ENCODE measurements around the gene STX17. TPM values are rescaled to one million over a fixed set of nuclear protein-coding genes. Genes with fewer than 3 reads are reported as not detected.
A peak's percentile ranks its signal among the peaks of the same experiment; 100 is the strongest.

The STX17 gene
- total RNA-seq, 2 experiments from 2014 or later, result 27.4 to 33.4 TPM

DNA sequence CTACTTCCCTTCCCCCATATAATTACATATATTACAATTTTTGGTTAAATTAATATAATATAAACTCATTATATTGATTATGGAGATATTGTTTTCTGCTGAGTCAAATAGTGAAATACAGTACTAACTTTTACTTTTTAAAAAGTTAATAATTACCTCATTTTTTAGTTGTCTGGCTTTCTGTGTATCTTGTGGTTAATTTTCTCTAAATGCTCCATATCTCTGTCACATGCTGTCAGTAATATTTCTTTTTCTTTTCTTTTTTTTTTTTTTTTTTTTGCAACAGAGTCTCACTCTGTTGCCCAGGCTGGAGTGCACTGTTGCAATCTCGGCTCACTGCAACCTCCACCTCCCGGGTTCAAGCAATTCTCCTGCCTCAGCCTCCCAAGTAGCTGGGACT, 23.2 kb downstream of the STX17 start:
- peaks cover 8% of the 10 kb centered on the region for H3K9me3 Mint-ChIP-seq
- DNase-seq, result no peak
- H3K4me1 Mint-ChIP-seq, result peaks cover 19% of the 10 kb centered on the region
- no peak overlapping the region for H3K4me3 Mint-ChIP-seq
- no peaks in the 10 kb centered on the region for H3K27me3 Mint-ChIP-seq
- peaks cover 51% of the 10 kb centered on the region for H3K36me3 Mint-ChIP-seq
- H3K27ac Mint-ChIP-seq, result no peak overlapping the region

GRCh38 chr9:99931155-99931840, 24.8 kb downstream of the STX17 start:
- DNase-seq, result no peak
- Mint-ChIP-seq H3K36me3 (peaks cover 43% of the 10 kb centered on the region), H3K9me3 (peaks cover 5% of the 10 kb centered on the region), H3K4me1 (peaks cover 24% of the 10 kb centered on the region), H3K27ac (no peak overlapping the region), H3K4me3 (no peak overlapping the region), H3K27me3 (no peaks in the 10 kb centered on the region)

DNA sequence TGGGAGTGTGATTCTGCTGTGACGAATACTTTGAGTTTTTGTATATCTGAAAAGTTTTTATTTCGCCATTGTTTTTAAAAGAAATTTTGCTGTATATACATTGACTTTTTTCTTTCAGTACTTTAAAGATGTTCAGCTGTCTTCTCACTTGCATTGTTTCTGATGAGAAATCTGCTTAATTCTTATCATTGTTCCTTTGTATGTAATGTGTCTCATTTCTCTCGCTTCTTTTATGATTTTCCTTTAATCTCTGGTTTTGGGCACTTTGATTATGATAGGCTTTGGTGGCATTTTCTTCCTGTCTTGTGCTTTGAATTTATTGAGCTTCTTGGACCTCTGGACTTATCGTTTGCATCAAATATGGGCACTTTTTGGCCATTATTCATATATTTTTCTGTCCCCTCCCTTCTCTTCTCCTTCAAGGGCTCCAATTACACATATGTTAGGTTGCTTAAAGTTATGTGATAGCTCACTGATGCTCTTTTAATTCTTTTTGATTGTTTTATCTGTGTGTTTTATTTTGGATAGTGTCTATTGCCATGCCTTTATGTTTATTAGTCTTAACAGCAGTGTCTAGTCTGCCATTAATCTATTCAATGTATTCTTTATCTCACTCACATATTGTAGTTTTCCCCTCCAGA, 30.6 kb downstream of the STX17 start:
- Mint-ChIP-seq H3K36me3 (peaks cover 40% of the 10 kb centered on the region), H3K27me3 (no peaks in the 10 kb centered on the region), H3K9me3 (peaks cover 14% of the 10 kb centered on the region), H3K4me3 (no peak overlapping the region), H3K27ac (no peak overlapping the region), H3K4me1 (peaks cover 20% of the 10 kb centered on the region)
- no peak for DNase-seq

- Mint-ChIP-seq H3K9me3 (peaks cover 3% of the 10 kb centered on the region), H3K4me3 (no peak overlapping the region), H3K27me3 (no peaks in the 10 kb centered on the region), H3K4me1 (peaks cover 10% of the 10 kb centered on the region), H3K36me3 (peaks cover 20% of the 10 kb centered on the region), H3K27ac (no peak overlapping the region)
- no peak for DNase-seq
Measured at GRCh38 chr9:99947395-99947794, 40.9 kb downstream of the STX17 start.

GRCh38 chr9:99948482-99948881, 42.0 kb downstream of the STX17 start:
- H3K9me3 Mint-ChIP-seq, result peaks cover 3% of the 10 kb centered on the region
- no peak for DNase-seq
- no peak overlapping the region for H3K27ac Mint-ChIP-seq
- H3K27me3 Mint-ChIP-seq, result no peaks in the 10 kb centered on the region
- no peak overlapping the region for H3K4me3 Mint-ChIP-seq
- peaks cover 21% of the 10 kb centered on the region for H3K36me3 Mint-ChIP-seq
- H3K4me1 Mint-ChIP-seq, result peaks cover 10% of the 10 kb centered on the region

DNA sequence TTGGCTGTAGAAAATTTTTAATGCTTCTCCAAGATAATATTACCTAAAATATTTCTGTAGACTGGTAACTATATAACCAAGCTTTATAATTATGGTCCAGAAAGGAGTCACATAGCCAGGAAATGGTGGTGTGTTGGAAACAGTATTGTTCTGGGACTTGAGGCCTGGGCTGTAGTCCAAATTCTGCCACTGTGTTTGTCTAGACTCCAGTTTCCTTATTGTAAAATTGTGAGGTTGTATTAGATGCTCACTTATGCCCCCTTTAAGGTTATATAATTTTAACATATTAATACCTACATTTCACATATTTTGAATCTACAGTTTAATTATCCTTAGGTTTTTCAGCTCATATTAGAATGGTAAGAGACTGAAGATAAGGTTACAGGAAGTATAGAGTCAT, 42.4 kb downstream of the STX17 start:
- no peaks in the 10 kb centered on the region for H3K27me3 Mint-ChIP-seq
- peaks cover 12% of the 10 kb centered on the region for H3K4me1 Mint-ChIP-seq
- H3K4me3 Mint-ChIP-seq, result no peak overlapping the region
- DNase-seq, result no peak
- no peak overlapping the region for H3K27ac Mint-ChIP-seq
- H3K36me3 Mint-ChIP-seq, result peaks cover 19% of the 10 kb centered on the region
- no peaks in the 10 kb centered on the region for H3K9me3 Mint-ChIP-seq

DNA sequence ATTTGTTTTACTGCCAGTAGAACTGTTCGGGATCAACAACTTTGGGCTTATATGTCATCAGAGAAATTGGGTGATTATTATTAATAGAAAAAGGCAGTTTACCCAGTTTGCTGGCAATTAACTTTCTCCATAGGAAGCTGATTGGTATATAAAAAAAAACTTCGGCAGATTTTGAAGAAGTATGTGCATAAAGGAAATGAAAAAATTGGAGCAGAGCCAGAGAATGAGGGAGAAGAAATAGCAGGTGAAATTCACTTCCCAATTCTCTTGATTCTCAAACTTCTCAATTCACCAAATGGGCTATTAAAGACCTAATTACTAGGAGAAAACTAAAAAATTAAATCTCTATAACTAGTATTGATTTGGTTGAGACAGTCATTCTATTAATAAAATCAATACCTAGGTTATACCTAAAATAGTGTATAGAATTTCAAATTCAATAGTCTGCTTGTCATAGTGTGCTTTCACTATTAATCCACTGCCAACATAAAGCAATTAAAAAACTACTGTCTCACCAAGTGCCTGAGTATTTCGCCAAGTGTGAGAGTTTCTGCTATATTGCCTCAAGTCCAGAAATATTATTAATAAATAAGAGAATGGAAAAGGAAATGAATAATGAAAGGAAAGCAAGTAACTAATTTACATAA, 47.5 kb downstream of the STX17 start:
- Mint-ChIP-seq H3K9me3 (no peaks in the 10 kb centered on the region), H3K4me1 (peaks cover 17% of the 10 kb centered on the region), H3K27ac (no peak overlapping the region), H3K27me3 (no peaks in the 10 kb centered on the region), H3K36me3 (peaks cover 26% of the 10 kb centered on the region), H3K4me3 (no peak overlapping the region)
- DNase-seq, result no peak

DNA sequence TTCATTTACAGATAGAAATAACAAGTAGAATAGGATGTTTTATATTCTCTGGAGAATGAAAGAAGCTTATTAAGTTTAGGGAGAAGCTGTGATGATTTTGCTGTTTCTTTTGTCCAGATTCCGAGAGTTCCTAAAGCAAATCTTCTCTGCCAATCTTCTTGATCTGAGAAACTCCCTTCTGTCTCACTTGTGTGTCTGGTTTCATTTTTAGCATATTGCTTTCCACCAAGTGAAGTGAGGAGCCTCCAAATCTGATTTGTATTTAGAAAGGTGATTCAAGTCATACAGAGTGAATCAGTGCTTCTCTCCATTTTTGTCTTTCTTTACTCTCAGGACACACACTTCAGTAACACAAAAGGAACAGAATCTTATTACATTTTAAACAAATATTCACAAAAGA, 48.4 kb downstream of the STX17 start:
- Mint-ChIP-seq H3K4me3 (no peak overlapping the region), H3K27ac (peak overlapping the region; percentile 56), H3K27me3 (no peaks in the 10 kb centered on the region), H3K36me3 (peaks cover 28% of the 10 kb centered on the region), H3K9me3 (no peaks in the 10 kb centered on the region), H3K4me1 (peaks cover 17% of the 10 kb centered on the region)
- DNase-seq, result no peak

DNA sequence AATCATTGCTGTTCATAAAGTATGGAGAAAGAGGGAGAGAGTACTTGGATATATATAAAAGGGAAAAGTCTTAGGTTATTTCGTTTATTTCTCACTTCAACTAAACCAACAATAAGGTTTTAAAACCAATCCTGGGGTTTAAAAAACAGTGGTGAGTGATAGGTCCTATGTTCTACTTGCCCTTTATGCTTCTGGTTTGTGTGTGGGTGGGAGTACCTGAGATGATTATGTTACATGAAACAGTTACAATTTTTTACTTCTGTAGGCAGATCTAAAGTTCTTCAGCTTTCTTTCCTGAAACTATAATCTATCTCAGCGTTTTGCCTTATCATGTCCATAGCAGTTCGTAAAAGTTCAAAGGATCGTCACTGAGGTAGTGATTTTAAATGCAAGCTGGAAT, 49.2 kb downstream of the STX17 start:
- no peaks in the 10 kb centered on the region for H3K9me3 Mint-ChIP-seq
- H3K27ac Mint-ChIP-seq, result peak overlapping the region; percentile 1
- H3K27me3 Mint-ChIP-seq, result no peaks in the 10 kb centered on the region
- DNase-seq, result no peak
- H3K36me3 Mint-ChIP-seq, result peaks cover 25% of the 10 kb centered on the region
- H3K4me3 Mint-ChIP-seq, result no peak overlapping the region
- peaks cover 14% of the 10 kb centered on the region for H3K4me1 Mint-ChIP-seq

DNA sequence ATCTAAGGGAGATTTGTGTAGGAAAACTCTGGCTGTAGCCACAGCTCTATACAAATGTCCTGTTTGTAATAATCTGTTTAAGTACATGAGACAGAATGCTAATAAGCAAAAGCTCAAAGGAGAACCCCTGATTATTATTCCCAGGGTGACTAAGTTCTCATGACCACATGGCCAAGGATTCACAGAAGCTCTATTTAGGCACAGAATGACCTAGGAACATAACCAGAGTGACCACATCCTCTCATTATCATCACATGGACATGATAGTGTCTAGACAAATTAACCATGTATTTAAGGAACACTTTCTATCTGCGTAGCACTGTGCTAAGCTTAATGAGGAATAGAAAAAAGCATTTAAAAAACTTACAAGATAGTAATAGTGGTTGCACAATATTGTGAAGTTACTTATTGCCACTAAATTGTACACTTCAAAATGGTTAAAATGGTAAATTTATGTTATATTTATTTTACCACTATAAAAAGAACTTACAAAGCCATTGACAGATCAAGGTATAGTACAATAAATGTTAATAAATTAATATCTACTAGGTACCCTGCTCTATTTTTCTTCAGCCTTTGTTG, 56.3 kb downstream of the STX17 start:
- DNase-seq, result no peak
- no peak overlapping the region for H3K4me3 Mint-ChIP-seq
- H3K9me3 Mint-ChIP-seq, result no peaks in the 10 kb centered on the region
- no peak overlapping the region for H3K27ac Mint-ChIP-seq
- H3K27me3 Mint-ChIP-seq, result no peaks in the 10 kb centered on the region
- peaks cover 15% of the 10 kb centered on the region for H3K36me3 Mint-ChIP-seq
- H3K4me1 Mint-ChIP-seq, result peaks cover 2% of the 10 kb centered on the region

GRCh38 chr9:99964336-99964735, 57.9 kb downstream of the STX17 start:
- H3K9me3 Mint-ChIP-seq, result no peaks in the 10 kb centered on the region
- no peaks in the 10 kb centered on the region for H3K27me3 Mint-ChIP-seq
- no peak overlapping the region for H3K27ac Mint-ChIP-seq
- peaks cover 2% of the 10 kb centered on the region for H3K4me1 Mint-ChIP-seq
- peaks cover 16% of the 10 kb centered on the region for H3K36me3 Mint-ChIP-seq
- H3K4me3 Mint-ChIP-seq, result no peak overlapping the region
- DNase-seq, result no peak

- Mint-ChIP-seq H3K9me3 (no peaks in the 10 kb centered on the region), H3K27ac (no peak overlapping the region), H3K36me3 (peaks cover 17% of the 10 kb centered on the region), H3K4me1 (peaks cover 2% of the 10 kb centered on the region), H3K27me3 (no peaks in the 10 kb centered on the region), H3K4me3 (no peak overlapping the region)
- no peak for DNase-seq
Measured at GRCh38 chr9:99966001-99966400, 59.5 kb downstream of the STX17 start.

DNA sequence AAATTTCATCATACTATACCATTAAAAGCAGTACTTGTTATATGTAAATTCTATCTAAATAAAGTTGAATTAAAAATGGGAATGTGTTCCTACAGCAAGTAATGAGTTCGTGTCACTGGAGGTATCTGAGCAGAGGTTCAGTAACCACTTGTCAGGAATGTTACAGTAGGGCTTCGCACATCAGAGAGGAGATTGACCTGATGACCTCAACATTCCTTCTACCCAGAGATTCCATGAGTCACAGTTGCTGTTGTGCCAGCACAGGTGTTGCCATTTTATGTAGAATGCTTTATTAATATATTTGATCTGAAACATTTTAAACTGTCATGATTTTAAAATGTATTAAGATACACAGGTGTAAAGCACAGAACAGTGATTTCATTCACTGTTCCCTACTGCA, 60.3 kb downstream of the STX17 start:
- no peak for DNase-seq
- no peak overlapping the region for H3K27ac Mint-ChIP-seq
- H3K9me3 Mint-ChIP-seq, result no peaks in the 10 kb centered on the region
- peaks cover 15% of the 10 kb centered on the region for H3K36me3 Mint-ChIP-seq
- no peak overlapping the region for H3K4me3 Mint-ChIP-seq
- no peaks in the 10 kb centered on the region for H3K27me3 Mint-ChIP-seq
- peaks cover 2% of the 10 kb centered on the region for H3K4me1 Mint-ChIP-seq

- Mint-ChIP-seq H3K4me3 (no peak overlapping the region), H3K27me3 (no peaks in the 10 kb centered on the region), H3K4me1 (peaks cover 2% of the 10 kb centered on the region), H3K9me3 (no peaks in the 10 kb centered on the region), H3K27ac (no peak overlapping the region), H3K36me3 (peaks cover 15% of the 10 kb centered on the region)
- DNase-seq, result no peak
Measured at GRCh38 chr9:99967457-99967856, 61.0 kb downstream of the STX17 start.

- no peak overlapping the region for H3K27ac Mint-ChIP-seq
- DNase-seq, result no peak
- no peak overlapping the region for H3K4me3 Mint-ChIP-seq
- H3K9me3 Mint-ChIP-seq, result no peaks in the 10 kb centered on the region
- no peaks in the 10 kb centered on the region for H3K27me3 Mint-ChIP-seq
- peaks cover 11% of the 10 kb centered on the region for H3K36me3 Mint-ChIP-seq
- peaks cover 2% of the 10 kb centered on the region for H3K4me1 Mint-ChIP-seq
Measured at GRCh38 chr9:99970481-99970880, 64.0 kb downstream of the STX17 start.

Data from activated naive CD8-positive, alpha-beta T cell treated with anti-CD3 and anti-CD28 coated beads for 36 hours (primary cell).